GM19023 (cell line): ENCODE results near the gene UST.

ENCODE experiments used
- ATAC-seq: cut with Tn5 transposase; IDR thresholded peaks from one replicate; pipeline ENCODE4 v1.9.1; 2021; ENCODE audit warnings: mild to moderate bottlenecking, moderate library complexity; ENCODE audit not compliant: unreplicated experiment

The UST gene

DNA sequence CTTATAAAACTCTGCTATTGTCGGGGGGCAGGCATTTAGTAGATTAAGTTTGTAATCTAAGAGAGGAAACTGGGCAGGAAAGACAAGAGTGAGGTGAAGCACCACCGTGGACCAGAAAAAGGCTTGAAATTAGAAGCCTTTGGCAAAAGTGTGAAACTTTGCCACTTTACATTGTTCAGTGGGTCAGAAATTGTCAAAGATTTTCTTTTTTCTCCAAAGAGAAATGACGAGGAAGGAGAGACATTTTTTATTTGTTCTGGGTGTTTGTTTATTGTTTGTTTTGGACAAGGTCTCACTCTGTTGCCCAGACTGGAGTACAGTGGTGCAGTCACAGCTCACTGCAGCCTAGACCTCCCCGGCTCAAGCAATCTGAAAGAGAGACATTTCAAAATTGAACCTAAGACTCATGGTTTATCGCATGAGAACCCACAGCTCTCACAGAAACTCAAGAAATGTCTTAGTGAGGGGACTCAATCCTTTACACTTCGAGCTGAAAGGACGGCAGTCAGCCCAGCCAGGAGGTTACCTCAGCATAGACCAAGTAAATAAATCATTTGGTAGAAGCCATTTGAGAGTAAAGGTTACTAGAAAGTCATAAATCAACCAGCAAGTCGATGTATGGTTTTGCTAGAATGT is 307.8 kb downstream of the UST start:
- ATAC-seq: peak; percentile 84

DNA sequence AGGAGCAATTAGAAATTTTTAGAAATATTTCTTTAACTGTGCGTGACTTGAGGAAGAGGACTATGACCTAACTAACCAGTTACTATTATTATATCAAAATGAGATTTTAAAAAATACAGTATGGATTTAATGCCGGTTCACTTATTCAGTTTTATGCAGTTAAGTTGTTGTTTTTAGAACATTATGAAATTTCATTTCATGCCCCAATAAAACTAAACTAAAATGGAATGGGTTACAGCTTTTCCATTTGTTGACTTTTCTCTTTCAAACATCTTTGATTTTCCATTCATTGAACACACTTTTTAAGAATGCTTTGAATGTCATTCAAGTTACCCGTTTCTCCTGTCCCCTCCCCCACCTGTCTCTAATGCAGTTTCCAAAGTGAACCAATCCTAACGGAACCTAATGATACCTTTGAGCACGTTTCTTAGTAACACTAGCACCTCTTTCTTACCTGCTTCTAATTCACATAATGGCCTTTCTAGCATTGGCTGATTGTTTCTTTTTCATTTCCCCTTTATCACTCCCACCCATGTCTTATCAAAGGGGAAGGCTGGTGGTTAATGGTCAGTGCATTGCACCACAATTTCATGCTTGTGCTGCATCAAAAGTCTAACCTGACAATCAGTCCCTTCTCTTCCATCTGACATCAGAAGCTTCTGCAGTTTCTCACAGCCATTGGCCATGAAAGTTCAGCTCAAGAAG is 308.5 kb downstream of the UST start:
- no peak for ATAC-seq

DNA sequence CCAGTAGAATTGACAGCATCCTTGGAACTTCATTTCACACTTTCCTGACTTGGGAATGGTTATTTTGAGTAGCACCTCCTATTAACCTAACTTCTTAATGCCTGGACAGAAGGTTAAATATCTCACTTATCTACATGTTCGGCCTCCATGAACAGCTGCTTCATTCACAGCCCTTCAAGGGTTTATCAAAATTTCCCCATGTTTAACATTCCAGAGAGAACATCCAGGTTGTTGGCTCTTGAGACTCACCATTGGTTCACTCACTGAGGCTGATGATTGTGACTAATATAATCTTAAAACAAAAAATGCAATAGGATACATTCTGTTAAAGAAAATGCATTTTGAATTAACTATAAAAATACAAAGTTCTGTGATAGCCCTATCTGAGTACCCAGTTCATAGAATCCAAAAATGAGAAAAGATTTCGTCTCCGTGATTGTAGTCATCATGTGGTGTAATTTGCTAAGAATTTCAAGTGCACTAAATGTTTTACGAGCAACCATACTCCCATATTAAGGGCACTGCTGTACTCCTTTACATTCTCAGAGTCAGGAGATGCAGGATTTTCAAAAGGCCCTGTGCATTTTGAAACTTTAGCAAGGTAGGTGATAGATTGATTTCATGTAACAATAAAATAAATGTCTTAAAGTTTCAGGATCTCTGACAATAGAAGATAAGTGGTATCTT is 310.1 kb downstream of the UST start:
- ATAC-seq: no peak

DNA sequence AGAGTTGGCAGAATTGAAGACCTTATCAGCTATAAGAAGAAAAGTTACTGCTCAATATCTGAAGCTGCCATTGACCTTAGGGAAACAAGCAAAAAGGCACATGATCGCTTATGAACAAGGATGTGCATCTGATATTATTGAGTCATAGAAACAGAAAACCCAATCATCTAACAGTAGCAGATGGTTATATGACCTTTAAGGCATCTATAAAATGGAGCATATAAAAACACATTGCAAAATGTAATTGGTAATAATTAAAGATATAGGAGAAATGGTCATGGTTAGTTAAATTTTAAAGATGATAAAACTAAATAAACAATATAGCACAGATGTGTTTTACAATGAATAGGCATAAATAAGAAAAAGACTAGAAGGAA is 310.6 kb downstream of the UST start:
- ATAC-seq: no peak

DNA sequence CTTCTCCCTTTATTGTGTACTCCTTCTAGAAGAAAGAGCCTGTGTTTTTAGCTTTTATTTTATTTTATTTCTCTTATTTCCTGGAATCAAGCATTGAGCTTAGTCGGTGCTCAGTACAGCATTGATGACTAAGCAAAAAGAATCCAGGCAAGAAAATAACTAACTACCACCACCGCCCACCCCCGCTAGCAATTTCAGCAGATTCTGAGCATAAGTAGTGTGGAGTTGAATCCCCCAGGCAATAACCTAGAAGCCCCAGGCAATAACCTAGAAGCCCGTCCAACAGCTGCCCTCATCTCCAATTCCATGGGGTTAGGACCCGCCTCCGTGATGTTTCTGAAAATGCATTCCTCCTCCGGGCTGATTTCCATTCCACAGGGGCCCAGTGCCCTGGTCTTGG is 312.7 kb downstream of the UST start:
- no peak for ATAC-seq

DNA sequence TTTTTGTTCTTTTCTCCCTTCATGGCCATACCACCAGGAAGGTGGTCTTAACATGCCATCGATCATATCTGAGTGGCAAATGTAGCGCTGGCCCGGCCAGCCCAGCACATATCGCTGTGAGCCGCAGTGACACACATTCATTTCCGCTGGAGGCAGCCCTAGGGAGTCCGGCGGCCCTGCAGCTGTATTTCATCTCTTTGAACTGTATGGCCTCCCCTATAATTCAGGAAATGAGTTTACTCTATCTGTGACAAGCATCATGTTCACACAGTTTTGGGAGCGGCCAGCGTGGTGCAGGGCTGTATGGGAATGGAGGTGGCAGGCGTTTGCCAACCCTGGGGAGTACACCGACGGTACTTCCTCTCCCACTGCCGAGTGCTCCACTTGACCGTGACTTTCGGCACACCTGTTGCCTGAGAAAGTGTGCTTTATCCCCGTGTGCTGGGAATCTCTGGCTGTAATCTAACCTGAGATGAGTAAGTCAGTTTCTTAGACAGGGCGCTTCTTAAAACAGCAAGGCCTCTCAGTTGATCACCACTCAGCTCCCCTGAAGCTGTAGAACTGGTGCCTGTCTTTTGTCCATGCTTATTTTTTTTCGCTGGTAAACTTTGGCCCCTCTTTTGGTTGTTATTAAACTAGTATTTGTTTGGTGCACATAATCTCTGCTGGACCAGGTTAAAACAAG is 313.6 kb downstream of the UST start:
- ATAC-seq: peak; percentile 92

DNA sequence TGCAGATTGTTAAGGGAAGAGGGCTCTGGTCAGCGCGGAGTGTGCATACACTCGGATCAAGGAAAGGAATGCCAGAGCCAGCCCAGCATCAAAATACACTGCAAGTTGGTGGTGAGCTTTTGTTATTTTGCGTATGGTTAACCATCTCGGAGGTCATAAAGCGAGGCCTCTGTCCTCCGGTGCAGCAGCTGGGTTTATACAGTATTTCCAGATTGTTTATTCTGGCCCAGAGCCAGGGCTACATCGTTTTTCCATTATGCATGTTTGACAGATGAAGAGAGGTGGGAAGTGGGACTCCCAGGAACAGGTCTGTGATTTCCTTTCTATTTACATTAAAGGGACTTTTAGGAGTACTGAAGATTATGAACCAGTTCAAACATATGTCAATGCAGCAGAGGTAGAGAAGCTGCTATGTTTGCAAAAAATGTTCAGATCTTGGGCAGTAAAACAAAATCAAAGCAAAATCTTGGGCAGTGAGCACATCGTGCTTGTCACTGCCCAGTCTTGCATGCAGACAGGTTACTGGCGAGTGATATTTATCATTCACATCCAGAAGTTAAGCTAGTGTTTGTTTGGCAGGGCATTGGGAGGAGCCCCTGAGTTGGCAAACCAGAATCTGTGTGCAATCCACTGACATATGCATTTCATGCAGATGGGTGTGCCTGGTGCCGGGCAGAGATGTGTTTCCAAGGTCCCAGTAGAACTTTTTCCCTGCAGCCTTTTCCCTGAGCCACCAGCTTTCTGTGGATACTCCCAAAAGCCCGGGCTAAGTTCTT is 314.3 kb downstream of the UST start:
- no peak for ATAC-seq

DNA sequence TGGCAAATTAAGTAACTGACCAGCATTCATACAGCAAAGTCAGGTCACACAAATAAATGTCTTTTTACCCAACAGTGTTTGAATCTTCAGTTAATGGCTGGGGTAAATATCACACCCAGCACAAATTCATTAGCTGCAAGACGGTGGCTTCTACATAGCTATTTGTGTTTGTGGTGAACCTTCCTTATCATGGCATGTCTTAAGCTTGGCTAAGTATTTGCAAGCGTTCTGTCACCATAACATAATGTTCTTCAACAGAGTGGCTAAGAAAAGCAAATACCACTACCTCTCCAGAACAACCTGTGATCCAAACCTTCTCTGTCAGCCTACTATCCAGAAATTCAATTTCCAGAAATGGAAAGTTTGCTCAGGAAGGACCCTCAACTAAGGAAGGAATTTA is 315.1 kb downstream of the UST start:
- ATAC-seq: no peak

DNA sequence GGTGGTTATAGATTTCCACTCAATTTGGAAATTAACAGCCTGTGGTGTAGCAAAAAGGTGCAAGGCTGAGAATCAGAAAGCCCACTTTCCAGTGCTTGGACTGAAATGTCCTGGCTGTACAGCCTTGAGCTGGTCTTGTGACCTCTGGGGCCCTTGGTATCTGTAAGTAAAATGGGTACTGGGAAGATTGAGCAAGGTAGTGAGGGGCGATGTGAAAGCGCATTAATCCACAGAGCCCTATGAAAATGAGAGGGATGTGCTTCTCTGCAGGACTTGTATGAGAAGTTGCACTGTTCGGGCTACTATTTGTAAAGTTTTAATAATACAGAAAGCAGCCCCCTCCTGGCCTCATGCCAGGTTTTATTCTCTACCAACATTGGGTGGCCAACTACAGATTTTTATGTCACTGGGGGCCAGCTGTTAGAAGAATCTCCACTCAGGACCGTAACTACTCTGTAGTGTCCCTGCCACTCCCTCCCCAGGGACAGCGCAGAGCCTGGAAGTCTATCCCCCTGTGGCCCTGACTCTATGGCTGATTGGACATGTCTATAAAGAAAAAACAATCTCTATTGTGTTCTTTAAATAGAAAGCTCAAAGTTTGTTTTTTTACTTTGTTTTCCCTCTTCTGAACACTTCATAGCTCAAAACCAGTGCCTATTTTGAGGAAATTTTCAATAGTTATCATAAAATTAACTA is 316.0 kb downstream of the UST start:
- ATAC-seq: no peak

DNA sequence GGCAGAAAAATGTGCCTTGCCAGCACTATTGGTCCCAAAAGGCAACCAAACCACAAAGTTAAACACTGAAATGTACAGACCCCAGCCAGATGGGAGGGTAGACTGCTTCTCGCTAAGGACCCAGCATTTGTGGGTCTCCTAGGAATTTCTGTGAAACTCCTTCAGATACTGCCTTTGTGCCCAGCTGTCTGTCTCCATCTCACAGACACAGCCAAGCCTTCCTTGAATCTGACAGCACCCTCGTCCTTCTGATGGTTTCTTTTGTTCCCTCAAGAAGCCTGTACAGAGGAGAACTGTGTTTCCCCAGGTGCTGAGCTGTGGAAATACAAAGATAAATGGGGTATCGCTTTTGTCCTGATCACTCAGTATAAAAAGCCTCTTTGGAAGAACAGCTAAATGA is 316.6 kb downstream of the UST start:
- ATAC-seq: no peak

DNA sequence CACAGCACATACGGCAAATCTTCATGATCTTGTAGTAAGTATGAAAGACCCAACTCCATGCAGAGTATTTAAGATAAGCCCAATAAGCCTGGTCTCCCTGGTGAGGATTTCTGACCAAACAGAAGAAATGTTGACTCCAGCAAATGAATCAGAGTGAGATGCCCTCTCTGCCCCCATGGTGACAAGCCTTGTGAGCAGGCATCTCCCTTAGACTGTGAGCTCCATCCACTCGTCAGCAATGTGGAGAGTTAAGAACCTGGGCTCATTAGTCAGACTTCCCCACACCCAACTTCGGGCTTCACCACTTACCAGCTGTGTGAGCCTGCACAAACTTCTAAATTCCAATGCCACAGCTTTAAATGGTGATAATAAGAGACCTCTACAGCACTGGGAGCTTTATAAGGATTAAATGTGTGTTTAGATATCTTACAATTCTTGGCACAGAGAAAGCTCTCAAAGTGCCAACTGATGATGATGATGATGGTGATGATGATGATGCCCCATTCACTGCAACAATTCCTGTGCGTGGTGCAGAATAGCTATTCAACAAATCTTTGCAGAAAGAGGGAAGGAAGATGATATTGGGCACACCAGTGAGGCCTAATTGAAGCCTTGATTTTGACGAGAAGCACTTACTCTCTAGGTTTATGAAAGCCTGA is 317.3 kb downstream of the UST start:
- ATAC-seq: no peak

DNA sequence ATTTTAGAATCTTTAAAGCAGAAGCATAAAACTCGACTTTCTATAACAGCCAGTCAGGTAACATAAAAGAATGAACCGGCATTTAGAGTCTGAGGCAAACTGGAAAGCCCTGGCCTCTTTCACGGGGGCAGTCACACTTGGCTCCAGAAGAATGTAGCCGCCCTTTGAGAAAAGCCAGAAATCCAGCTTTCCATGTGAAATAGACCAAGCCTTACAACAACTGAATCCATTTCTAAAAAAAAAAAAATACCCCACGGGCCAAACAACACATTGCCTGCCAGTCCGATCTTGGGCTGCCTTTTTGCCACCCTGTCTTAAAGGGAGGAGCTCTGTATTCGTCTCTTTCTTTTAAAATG is 317.8 kb downstream of the UST start:
- ATAC-seq: no peak

DNA sequence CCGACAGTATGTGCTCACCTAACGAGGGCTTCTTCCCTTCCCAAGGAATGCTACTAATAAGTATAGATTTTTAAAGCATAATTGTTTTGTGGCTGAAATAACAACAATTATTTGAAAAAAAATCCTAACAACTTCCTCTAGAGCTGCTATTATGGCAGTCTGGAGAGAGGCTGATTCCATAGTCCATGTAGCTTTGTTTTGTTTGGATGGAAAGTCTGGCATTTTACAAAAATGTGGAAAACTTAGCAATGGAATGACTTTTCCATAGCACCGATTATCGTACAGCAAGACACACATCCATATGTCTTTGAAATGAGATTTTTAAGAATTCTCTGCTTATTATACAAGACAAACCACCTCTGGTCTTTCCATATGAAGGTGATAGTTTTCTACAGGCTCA is 318.3 kb downstream of the UST start:
- ATAC-seq: no peak

DNA sequence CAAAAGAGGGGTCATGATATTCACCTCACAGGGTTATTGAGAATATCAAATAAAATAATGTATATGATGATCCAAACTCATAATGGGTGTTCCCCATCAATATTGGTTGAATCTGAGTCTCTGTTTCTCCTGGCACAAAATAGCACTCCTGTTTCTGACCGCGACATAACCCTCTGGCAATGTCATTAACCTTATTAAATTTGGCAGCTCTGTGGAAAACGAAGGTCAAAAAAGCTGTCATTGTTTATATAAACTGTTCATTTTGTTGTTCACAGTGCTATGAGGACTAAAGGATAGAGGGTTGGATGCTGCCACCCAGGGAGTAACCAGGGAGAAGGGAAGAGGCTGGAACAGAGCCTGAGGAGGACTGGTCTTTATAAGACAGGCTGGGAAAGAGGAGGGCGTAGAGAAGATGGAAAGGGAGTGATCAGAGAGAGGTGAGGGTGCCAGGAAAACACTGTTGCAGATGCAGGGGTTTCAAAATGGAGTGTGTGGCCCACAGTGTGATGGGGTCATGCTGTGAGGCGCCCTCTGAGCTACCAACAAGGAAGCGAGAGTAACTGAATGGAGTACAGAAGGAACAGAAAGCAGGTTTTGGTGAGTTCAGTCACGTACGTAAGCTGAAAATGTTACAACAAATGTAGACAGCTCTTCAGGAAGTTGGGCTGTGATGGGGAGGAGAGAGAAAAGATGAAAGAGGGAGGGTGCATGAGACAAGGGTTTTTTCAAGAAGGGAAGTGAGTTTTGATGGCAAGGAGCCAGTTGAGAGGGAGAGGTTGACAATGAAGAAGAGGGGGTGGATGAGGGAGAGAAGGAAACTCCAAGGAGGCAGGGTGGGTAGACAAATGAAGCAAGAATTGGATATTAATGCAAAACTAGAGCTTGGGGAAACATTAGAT is 319.1 kb downstream of the UST start:
- ATAC-seq: peak; percentile 97

DNA sequence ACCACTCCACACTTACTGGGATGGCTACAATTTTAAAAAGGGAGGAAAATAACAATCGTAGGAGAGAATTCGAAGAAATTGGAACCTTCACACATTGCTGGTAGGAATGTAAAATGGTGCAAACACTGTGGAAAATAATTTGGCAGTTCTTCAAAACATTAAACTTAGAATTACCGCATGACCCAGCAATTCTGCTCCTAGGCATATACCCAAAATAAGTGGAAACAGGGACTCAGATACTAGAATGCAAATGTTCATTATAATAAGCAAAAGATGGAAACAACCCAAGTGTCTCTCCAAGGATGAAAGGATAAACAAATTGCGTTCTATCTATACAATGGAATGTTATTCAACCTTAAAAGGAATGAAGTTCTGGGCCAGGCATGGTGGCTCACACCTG is 325.2 kb downstream of the UST start:
- ATAC-seq: no peak

DNA sequence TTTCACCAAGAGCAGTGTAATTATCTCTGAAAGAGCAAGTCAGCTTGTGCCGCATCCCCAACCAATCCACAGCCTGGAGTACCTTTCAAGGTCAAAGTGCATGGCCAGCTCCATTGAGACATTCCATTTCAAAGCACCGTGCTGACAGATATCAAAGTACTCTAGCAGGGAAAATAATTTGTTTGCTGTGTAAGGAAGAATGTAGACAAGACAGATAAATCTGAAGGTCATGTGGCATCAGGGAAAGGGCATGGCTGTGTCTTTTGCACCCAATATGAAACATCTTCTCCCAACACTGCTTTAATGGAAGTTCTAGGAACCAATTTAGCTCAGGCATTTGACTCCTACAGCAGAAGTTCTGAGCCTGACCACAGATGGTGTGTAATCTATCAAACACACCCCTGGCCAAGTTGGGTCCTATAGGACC is 328.0 kb downstream of the UST start:
- ATAC-seq: no peak

DNA sequence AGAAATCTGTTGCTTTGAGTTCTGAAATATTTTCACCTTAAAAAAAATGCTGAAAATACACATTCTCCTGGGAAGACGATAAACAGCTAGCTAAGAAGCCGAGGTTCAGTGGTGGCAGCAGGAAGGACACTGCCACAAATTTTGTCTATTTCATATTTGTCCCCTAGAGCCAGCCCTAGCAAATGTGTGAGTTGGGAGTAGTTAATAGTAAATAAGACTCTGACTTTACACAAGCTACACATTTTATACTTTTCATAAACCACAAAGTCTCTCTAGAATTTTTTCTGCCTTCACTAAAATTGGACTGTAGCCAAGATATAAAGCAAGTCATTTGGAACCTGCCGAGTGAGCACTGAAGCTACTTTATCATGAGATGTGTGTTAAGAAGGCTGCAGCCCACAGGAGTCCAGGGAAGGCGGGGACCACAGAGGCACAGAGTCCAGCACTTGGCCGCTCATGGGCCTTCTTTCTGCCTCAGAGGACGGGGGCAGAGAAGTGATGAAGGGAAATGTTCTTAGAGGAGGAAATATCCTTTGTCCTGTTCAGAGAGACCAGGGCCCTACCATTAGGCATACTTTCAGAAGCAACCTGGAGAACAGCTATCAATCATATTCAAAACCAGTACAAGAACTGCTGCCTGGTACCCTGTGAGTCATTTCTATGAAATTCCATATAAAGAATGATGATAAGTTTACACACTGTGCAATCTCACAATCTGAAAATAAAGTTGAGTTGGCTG is 329.0 kb downstream of the UST start:
- ATAC-seq: no peak

DNA sequence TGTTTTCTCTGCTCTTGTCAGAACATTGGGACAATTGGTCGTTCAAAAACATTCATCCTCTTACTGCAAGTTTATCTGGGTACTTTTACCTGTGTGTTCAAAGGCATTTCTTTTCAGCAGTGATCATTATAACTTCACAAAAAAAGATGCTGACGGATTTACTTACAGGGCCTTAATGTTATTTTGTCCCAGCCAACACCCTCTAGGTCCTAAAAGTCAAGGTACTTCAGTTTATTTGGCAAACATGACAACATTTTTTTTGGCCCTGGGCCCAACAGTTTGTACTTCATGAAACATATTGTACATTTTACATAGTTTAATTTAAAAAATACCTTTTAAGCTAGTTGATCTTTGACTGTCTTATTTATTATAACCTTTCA is 329.5 kb downstream of the UST start:
- ATAC-seq: no peak
